NCI-H526 treated with DMSO at 0.1 percent for 48 hours (cell line): ENCODE measurements around the gene INTS11.
"Not testable (repeated sequence)": the region's sequence is repeated elsewhere in the genome, so short reads cannot be mapped to it uniquely, and the experiment has no call there.

Experiments
- DNase-seq: peaks from one replicate; lab custom pipeline; 2025; lab: John Stamatoyannopoulos, UW

The INTS11 gene

DNA sequence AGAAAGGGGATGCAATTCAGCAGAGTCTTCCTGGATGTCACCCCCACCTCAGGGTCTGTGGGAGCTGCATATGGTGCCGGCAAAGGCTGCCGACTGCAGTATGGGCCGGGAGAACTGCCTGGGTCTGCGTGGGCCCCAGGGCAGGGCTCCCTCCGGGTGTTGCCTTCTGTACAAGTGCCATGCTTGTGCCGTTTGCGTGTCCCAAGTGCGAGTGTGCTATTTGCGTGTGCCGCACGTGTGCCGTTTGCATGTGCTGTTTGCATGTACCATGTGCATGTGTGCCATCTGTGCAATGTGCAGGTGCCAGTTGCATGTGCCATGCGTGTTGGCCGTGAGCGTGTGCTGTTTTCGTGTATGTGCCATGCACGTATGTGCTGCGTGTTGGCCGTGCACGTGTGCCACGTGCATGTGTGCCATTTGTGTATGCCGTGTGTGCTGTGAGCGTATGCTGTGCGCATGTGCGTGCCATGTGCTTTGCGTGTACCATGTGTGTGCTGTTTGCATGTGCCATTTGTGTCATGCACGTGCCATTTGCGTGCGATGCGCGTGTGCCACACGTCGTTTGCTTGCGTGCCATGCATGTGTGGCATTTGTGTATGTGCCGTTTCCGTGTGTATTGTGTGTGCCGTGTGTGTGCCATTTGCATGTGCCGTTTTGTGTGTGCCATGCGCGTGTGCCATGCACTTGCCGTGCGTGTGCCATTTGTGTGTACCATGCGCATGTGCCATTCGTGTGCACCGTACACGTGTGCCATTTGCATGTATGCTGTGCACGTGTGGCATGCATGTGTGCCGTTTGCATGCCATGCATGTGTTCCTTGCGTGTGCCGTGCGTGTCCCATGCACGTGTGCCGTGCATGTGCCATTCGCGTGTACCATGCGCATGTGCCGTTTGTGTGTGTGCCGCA is 5.1 kb upstream of the INTS11 start:
- DNase-seq: no peak

DNA sequence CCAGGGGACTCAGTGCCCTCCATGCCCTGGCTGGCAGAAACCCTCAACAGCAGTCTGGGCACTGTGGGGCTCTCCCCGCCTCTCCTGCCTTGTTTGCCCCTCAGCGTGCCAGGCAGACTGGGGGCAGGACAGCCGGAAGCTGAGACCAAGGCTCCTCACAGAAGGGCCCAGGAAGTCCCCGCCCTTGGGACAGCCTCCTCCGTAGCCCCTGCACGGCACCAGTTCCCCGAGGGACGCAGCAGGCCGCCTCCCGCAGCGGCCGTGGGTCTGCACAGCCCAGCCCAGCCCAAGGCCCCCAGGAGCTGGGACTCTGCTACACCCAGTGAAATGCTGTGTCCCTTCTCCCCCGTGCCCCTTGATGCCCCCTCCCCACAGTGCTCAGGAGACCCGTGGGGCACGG is 3.8 kb upstream of the INTS11 start:
- DNase-seq: no peak

- no peak for DNase-seq
Measured at GRCh38 chr1:1327291-1327690, 2.8 kb upstream of the INTS11 start.

- DNase-seq: no peak
Measured at GRCh38 chr1:1326075-1326605, 1.7 kb upstream of the INTS11 start.

DNA sequence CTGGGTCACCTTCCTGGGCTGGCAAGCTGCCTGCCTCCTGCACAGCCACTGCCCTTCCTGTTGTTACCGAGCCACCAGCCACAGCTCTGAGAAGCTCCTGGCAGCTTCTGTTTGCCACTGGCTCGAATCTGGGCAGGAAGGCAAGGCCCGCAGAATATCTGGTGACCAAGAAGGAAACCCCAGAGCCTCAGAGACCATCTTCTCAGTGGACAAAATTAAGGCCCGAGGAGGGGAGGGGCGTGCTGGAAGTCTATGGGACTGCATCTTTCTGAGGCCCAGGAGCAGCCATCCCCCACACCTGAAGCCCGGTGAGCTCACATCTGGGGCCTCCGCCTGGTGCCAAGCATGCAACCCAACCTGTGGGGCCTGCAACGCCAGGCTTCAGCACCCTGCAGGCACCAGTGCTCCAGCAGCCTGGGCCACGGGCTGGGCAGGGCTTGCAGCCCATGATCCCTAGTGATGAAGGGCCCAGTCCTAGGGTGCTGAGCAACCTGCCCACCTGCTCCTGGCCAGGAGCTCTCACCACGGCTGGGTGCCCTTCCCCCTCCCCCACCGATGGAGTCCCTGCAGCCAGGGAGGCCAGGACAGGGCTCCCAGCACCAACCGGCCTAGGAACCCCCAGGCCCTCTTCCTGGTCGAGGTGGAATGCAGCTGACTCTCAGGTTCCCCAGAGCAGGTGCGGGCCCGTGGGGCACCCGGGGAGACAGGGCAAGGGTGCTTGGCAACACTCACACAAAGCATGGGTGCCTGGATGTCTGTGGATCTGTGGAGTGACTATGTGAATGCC is 1.0 kb upstream of the INTS11 start:
- no peak for DNase-seq

GRCh38 chr1:1324084-1324523 is 356 bp downstream of the INTS11 start:
- DNase-seq: no peak

DNA sequence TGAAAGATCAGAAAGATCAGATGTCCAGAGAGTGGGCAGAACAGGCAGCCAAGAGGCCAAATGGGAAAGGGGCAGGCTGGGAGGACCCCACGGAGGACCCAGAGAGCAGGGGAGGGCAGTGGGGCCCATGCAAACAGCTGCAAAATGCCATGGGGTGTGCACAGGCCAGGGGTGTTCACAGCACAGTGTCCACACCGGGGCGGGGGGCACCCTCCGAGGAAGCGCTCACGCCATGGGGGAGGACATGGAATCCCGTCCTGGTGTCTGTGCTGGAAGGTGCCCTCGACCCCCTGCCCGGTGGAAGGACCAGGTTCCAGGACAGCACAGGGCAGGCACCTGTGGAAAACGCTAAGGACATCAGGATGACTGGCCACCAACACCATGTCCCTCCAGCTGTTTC is 1.5 kb downstream of the INTS11 start:
- no peak for DNase-seq

DNA sequence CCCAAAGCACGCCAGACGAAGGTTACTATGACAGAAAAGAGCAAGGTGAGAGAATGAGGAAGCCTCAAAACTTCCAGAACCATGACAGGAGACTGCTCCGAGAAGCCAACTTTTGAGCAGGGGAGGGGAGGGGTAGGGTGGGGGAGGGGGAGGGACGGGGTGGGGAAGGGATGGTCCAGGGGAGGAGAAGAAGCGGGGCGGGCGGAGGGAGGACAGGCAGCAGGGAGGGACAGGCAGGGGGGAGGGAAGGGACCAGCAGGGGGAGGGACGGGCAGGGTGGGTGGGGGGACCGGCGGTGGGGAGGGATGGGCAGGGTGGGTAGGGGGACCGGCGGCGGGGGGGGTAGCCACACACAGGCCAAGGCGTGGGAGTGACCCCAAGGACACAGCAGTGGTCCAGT is 2.0 kb downstream of the INTS11 start:
- DNase-seq: no peak

DNA sequence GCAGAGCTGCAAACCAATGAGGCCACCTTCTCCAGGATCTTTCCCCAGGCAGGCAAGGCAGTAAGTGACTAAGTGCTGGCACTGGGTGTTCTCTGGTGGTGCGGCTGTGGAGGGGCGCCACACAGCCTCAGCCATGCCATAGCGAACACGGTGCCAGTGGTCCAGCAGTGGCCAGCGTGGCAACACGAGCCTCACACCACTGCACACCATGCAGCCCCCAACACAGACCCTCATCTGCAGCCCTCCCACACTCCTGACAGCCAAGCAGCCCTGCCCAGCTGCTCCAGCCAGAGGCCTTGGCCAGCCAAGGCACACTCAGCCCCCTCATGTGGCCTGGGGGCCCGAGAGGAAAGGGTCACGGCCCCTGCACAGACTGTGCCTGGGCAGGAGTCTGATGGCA is 3.0 kb downstream of the INTS11 start:
- DNase-seq: no peak

DNA sequence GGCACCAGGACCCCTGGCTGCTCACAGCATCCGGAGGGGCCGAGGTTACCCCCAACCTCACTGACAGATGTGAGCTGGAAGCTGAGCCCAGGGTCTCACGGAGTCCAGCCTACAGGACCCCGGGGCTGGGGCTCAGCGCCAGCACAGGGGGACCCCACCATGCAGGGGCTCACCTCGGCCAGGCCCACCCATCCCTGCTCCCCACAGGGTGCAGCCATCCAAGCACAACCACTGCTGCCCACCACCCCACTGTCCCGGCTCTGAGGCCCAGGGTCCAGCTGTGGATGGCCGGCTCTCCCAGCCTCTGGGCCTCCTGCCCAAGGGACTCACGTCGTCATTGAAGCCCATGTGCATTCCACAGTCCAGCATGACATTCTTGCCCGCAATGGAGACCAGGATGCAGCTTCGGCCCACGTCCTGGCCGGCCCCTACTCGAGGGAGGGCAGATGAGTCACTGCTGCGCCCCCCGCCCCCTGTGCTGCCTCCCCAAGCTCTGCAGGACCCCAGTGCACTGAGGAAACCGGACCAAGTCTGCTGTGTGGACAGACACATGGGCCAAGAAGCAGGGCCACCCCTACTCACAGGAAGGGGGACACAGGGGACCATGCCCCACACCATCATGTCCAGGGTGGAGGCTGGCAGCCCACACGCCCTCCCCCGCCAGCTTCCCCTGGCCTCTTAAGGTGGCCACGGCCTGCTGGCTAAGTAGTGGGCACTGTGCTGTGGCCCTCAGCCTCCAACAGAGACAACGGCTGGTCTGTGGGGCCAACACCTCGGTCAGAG is 3.6 kb downstream of the INTS11 start:
- no peak for DNase-seq

DNA sequence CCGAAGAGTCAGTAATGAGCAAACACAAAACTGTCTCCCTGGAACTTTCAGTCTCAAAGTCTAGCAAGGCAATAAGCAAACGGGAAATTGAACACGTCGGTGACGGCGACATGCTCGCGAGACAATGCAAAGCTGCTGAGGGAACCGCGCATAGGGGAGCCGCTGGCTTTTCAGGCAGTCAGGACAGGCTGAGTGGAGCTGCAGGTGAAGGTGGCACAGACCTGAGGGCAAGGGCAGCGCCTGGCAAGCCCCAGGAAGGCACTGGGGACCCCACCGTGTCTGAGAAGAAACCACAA is 4.9 kb downstream of the INTS11 start:
- no peak for DNase-seq

DNA sequence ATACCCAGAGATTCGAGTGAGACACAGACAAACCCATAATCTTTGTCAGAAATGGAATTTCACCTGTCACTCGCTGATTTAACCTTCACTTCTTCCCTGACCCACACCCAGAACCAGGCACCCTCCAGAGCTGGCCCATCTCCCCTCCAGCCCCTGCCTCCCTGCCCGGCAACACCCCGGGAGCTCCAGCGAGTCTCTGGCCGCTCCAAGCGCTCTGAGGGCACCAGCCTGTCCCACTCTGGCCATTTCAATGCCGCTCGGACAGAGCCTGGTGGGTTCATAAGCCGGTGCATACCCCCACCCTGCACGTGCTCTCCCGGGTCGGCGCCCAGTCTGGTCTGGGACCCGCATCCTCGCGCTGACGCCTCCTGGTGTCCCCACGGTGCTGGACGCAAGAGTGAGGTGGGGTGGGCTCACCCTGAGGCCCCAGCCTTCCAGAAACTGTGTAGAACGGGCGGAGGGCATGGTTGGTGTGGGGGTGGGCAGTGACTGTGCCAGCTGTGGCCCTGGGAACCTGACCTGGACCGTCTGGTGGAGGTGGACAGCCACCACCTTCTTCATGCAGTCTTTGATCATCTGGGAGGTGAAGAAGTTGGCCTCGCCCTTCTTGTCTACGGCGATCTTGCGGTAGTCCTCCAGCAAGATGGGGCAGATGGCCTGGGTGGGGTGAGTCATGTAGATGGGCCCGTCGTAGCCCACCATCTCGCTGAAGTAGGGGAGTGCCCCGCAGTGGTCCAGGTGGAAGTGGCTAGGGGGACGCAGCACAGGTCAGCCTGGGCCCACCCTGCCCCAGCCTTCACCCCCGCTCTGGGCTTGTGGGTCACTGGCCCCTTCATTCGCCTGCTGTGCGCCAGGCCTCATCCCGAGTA is 5.4 kb downstream of the INTS11 start:
- no peak for DNase-seq

DNA sequence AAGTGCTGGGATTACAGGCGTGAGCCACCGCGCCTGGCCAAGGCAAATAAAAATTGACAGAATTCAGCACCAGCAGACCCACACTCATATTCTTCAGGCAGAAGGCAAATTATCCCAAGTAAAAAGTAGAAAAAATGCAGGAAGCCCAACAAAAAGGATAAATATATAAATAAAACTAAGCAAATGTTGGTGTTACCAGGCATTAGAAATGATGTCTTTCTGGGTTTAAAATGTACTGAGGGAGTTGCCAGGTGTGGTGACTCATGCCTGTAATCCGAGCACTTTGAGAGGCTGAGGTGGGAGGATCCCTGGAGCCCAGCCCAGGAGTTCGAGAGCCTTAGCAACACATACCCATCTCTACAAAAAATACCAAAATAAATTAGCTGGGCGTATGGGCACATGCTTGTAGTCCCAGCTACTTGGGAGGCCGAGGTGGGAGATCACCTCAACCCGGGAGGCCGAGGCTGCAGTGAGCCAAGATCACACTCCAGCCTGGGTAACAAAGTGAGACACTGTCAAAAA is 6.3 kb downstream of the INTS11 start:
- DNase-seq: no peak

DNA sequence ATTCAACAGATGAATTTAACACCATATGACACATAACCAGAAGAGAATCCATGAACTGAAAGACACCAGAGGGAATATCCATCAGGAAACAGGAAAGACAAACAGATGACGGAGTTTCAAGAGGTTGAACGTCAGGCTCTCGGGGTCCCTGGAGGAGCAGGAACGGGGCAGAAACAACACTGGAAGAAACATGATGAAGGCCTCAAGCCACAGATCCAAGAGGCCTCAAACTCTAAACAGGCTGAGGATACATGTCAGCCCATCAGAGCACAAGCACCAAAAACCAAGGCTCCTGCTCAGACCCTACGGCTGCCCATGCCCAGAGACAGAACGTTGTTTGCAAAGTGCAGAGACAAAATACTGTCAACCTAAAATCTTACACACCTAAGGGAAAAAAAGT is 7.0 kb downstream of the INTS11 start:
- DNase-seq: no peak

GRCh38 chr1:1316199-1316598 is 8.3 kb downstream of the INTS11 start:
- not testable (repeated sequence) for DNase-seq

DNA sequence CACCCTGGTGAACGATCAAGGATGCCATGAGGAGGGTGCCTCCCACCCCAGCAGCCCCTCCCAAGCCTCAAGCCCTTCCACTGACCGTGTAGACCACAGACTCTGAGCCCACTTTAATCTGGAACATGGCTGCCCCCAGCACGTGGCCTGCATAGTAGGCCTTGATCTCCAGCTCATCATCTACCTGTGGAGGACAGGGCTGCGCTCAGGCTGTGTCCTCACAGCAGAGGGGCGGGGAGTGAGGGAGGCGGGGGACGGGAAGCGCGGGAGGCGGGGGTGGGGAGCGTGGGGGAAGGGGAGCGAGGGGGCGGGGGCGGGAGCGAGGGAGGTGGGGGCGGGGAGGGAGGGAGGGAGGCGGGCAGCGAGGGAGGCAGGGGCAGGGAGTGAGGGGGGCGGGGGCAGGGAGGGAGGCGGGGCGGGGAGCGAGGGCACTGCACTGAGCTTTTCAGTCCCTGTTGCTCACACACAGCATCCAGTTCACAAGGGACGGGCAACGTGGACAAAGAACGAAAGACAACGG is 9.0 kb downstream of the INTS11 start:
- DNase-seq: no peak

DNA sequence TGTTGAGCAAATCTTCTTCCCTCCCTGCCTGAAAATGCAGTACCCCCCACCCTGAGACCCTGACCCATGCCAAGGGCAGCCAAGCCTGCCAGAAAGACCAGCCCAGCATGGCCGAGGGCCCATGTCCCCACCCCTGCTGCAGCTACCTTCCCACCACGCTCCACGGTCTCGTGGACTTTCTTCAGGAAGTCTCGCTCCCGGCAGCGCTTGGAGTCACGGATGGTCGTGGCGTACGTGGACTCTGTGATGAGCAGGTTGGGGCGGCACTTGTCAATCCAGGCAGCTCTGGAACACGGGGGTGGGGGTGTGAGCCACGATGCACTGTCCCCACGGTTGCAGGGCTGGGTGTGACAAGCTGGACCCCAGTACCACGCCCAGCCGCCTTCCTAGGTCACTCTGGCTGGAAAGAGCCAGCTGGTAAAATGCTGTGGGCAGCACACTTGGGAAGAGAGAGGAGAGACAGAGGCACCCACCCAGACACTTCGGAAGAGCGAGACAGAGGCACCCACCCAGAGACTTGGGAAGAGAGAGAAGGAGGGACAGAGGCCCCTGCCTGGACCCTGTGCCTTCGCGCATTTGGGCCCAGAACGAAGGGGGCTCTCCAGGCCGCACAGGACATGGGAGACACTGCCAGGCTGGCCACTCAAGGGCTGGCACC is 9.7 kb downstream of the INTS11 start:
- DNase-seq: no peak

GRCh38 chr1:1314237-1314586 is 10.2 kb downstream of the INTS11 start:
- DNase-seq: no peak

DNA sequence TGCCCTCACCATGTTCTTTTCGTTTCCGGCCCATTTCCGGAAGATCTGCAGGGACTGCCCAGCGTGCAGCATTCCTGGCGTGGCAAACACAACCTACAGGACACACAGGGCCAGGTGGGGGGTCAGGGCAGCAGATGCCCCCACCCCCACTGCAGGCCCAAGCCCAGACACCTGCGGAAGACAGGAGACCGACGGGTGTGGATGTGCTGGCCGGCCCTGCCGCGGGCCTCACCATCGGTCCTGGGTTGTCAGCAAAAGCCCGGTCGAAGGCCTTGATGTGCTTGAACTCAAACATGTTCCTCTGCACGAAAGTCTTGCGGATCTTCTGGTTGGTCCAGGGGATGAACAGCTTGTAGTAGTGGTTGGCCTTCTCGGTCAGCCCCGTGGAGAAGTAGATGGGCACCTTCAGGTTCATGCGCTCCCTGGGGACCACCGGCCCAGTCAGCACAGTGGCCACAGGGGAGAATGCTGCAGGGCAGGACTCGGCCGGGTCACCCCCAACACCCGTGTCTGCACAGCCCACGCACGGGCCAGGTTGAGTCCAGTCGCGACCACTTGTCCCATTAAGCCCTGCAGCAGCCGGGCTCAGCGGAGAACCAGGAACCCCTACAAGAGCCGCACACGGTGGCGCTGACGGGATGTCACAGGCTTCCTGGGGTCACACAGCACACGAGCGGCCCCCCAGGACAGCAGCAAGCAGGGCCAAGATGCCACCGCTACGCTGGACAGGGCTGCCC is 10.8 kb downstream of the INTS11 start:
- DNase-seq: no peak
